Mucosa of descending colon (tissue), 3 donors: ENCODE data around the gene LARP1. TPM values are rescaled to one million over a fixed set of nuclear protein-coding genes. Genes with fewer than 3 reads are reported as not detected.
"Not testable (repeated sequence)": the region's sequence is repeated elsewhere in the genome, so short reads cannot be mapped to it uniquely, and the experiment has no call there.

Experiments
- ATAC-seq: fragments of 200-7000 bp; cut with Tn5 transposase; one replicate; pipeline ENCODE4 v1.9.1; 2020; ENCODE audit warnings: mild to moderate bottlenecking, moderate library complexity
- DNase-seq, 3 donors: peaks; one replicate each; pipeline ENCODE4 v3.0.0-alpha.2; 2020
- H3K36me3 ChIP-seq: fragments of 200-600 bp; one replicate; pipeline ENCODE4 v1.8.0; 2021; ENCODE audit warnings: low read depth, mild to moderate bottlenecking
- H3K4me1 ChIP-seq: fragments of 200-600 bp; one replicate; pipeline ENCODE4 v1.8.0; 2021; ENCODE audit warnings: low read depth, mild to moderate bottlenecking
- H3K4me3 ChIP-seq: fragments of 200-600 bp; one replicate; pipeline ENCODE4 v1.8.0; 2021; ENCODE audit warnings: mild to moderate bottlenecking
- H3K9me3 ChIP-seq: fragments of 200-600 bp; one replicate; pipeline ENCODE4 v1.8.0; 2021; ENCODE audit warnings: mild to moderate bottlenecking
- intact Hi-C, 2 donors: fragments of 100-400 bp; cut with DNase I in 1 of 2; cut with micrococcal nuclease in 1 of 2; formaldehyde crosslinking; loops; one replicate each; pipeline versions ENCODE4 v1.11.0 to v1.11.1; 2022; cut with DNase I, micrococcal nuclease
- total RNA-seq, 3 donors: library from RNA; stranded (reverse); fragmentation: NEBNext Ultra II Directional in 2 of 3; extraction: Animal tissue kit (Norgen Biotek cat#: 25700) in 2 of 3; gene quantifications; one replicate each; pipeline versions ENCODE4 v1.2.1 to v1.2.4, GENCODE V29; 2021 to 2023
- TF ChIP-seq, protein P1 (sequence below): fragments of 200-600 bp; IDR thresholded peaks from one replicate; pipeline ENCODE4 v1.8.0; 2022; ENCODE audit warnings: antibody characterized with exemption, mild to moderate bottlenecking
- donor health status: DM: no; HTN: no; CAD: no; lungs with moderate emphysema.
- donor health status: DM: no; HTN: no; CAD: no.
- donor health status: DM: no; HTN: yes; CAD: no.

Gene LARP1
- total RNA-seq, 3 donors from 2014 or later = 127 to 157 (median 140) TPM

DNA sequence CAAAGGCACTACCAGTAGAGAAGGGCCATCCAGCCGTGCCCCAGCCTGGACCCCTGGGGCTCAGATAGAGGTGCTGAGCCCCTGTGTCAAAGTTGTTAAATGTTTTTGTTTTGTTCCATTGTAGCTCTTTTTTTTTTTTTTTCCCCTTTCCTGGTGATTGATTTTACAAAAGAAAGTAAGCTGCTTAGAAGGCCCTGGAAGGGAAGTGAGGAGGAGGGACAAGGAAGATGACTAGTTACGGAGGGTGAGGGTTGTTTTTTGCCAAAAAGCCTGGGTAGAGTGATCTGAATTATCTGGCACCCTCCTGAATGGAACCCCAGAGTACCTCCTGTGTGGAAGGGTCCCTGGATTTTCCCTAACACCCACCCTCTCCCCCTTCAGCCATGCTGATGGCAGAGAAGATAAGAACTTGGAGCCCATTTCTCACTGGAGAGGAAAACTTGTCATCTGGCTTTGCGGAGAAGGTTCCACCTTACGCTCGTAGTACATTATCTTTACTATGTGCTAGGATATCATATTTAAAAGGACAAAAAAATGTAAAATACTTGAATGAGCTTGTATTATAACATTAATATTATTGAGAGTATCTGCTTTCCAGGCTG lies 61.8 kb downstream of the LARP1 start:
- intact Hi-C loops = no loop called here
- no peaks in the 10 kb centered on the region for H3K4me1 ChIP-seq
- TF ChIP-seq, protein P1, sequence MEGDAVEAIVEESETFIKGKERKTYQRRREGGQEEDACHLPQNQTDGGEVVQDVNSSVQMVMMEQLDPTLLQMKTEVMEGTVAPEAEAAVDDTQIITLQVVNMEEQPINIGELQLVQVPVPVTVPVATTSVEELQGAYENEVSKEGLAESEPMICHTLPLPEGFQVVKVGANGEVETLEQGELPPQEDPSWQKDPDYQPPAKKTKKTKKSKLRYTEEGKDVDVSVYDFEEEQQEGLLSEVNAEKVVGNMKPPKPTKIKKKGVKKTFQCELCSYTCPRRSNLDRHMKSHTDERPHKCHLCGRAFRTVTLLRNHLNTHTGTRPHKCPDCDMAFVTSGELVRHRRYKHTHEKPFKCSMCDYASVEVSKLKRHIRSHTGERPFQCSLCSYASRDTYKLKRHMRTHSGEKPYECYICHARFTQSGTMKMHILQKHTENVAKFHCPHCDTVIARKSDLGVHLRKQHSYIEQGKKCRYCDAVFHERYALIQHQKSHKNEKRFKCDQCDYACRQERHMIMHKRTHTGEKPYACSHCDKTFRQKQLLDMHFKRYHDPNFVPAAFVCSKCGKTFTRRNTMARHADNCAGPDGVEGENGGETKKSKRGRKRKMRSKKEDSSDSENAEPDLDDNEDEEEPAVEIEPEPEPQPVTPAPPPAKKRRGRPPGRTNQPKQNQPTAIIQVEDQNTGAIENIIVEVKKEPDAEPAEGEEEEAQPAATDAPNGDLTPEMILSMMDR = no peak
- H3K9me3 ChIP-seq = no peaks in the 10 kb centered on the region
- H3K4me3 ChIP-seq = no peak overlapping the region
- H3K36me3 ChIP-seq = no peaks in the 10 kb centered on the region
- ATAC-seq = no peak
- DNase-seq = no peak

DNA sequence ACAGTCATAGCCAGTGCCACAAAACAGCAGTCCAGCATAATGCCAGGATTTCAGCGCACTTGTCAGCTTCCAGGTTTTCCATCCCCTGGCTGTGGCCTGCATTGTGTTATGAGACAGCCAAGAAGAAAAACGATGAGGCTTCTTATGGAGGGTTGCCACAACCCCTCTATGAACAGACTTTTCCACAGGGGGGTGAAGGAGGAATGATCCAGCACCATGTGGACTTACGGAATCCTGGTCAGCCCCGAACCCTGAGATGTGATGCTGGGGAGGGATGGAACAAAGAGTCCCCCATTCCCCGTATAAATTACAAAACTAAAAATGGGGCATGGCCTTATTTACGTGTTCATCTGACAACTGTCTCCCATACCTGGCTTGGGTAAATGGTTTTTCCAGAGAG lies 62.6 kb downstream of the LARP1 start:
- TF ChIP-seq, protein P1 = no peak
- Histone ChIP-seq H3K36me3 (no peaks in the 10 kb centered on the region), H3K4me1 (no peaks in the 10 kb centered on the region), H3K4me3 (no peak overlapping the region), H3K9me3 (no peaks in the 10 kb centered on the region)
- ATAC-seq = no peak
- DNase-seq = no peak
- intact Hi-C loops = no loop called here

DNA sequence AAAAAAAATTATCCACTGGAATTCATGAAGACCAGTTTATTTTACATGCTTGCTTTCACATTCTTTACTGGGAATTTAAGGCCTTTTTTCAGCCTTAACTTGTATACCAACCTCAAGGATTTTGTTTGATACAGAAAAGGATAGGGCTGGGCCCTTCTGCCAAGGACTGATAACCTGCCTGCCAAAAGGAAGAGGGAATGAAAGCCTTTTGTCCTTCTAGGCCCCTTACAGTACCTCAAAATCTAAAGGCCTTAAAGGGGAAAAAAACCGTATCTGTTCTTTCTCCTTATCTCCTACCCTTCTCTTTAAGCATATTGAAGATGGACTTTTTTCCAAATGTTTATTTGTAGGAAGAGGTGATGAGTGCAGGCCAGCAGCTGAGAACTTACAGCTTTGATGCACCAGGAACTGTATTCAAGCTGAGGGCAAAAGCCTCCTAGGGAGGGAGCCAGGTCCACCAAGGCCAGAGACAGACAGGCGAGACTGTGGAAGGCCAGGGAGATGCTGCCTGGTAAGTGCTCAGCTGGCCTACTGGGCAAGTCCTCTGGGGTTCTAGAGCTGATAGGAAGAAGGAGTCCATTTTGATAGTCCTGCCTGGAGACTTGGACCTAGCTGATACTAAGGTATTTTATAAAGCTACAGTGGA lies 63.4 kb downstream of the LARP1 start:
- H3K9me3 ChIP-seq = no peaks in the 10 kb centered on the region
- TF ChIP-seq, protein P1 = no peak
- intact Hi-C loops = no loop called here
- no peak overlapping the region for H3K4me3 ChIP-seq
- no peak for DNase-seq
- H3K4me1 ChIP-seq = no peaks in the 10 kb centered on the region
- no peaks in the 10 kb centered on the region for H3K36me3 ChIP-seq
- ATAC-seq = no peak

DNA sequence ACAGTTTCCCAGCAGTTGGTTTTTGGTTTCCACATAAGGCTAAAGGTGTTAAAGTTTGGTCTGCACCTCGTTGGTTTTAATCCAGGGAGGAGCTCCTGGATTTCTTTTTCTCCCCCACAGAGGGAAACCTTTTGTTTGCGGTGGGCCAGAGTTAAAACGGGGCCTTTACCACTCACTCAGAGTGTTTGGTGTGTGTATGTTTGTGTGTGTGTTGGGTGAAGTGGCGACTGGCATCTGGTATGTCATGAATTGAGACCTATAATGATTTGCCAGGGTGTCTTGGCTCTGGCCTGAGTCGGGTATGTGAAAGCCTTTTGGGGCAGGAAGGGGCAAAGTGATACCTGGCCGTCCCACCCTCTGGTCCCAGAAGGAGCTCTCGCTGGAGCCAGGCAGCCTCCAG lies 64.4 kb downstream of the LARP1 start:
- no peaks in the 10 kb centered on the region for H3K4me1 ChIP-seq
- ATAC-seq (no peak), DNase-seq (no peak)
- H3K4me3 ChIP-seq = no peak overlapping the region
- no peaks in the 10 kb centered on the region for H3K9me3 ChIP-seq
- TF ChIP-seq, protein P1 = no peak
- intact Hi-C loops = no loop called here
- no peaks in the 10 kb centered on the region for H3K36me3 ChIP-seq

DNA sequence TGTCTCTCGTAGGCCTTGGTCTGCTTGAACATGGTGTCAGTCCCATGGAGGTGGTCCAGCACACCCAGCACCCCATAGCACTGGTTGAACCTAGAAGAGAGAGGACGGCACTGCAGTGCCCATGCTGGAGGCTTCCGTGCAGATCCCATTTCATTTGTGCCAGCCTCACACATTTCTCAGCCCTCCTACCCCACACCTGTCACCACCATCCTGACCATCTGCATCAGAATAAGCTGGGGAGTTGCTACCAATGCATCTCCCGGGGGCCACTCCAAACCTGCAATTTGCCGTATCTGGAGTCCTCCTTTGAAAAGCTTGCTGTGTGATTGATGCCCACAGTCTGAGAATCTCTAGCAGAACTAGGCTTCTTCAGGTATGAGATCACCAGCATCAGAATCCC lies 65.2 kb downstream of the LARP1 start:
- Histone ChIP-seq H3K9me3 (no peaks in the 10 kb centered on the region), H3K4me3 (no peak overlapping the region), H3K4me1 (no peaks in the 10 kb centered on the region), H3K36me3 (no peaks in the 10 kb centered on the region)
- no peak for DNase-seq
- no peak for ATAC-seq
- TF ChIP-seq, protein P1 = no peak
- intact Hi-C loops = no loop called here

DNA sequence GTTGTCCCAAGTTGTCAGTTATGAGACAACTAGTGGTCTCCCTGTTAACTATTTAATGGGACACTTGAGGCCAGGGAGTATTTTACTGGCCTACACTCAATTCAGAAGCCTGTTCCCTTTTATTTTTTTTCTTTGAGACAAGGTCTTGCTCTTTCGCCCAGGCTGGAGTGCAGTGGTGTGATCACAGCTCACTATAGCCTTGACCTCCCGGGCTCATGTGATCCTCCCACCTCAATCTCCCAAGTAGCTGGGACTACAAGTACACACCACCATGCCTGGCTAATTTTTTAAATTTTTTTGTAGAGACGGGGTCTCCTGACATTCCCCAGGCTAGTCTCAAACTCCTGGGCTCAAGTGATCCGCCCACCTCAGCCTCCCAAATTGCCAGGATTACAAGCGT lies 67.7 kb downstream of the LARP1 start:
- H3K9me3 ChIP-seq, intact Hi-C loops, H3K4me3 ChIP-seq, DNase-seq, H3K4me1 ChIP-seq, H3K36me3 ChIP-seq, ATAC-seq: not testable (repeated sequence)
